Suprapubic skin (tissue), 4 donors: ENCODE results near the gene MALT1.
"Not testable (repeated sequence)": the region's sequence is repeated elsewhere in the genome, so short reads cannot be mapped to it uniquely, and the experiment has no call there.

Experiments
- CTCF ChIP-seq, 2 donors: fragments of 200-600 bp in 1 of 2; fragments of 450-650 bp in 1 of 2; sonication (generic) in 1 of 2; IDR thresholded peaks; one replicate each; pipeline ENCODE4 v1.5.1; 2016 to 2019; ENCODE audit warnings: antibody characterized with exemption in 2 of 2, mild to moderate bottlenecking in 1 of 2, moderate library complexity in 1 of 2
- EP300 ChIP-seq: sonication (generic); formaldehyde crosslinking; IDR thresholded peaks from one replicate; pipeline ENCODE4 v1.6.1; 2017; ENCODE audit warnings: antibody characterized with exemption
- POLR2A ChIP-seq, 2 donors: fragments of 450-650 bp; IDR thresholded peaks; one replicate each; pipeline ENCODE4 v1.6.1; 2017; ENCODE audit warnings: antibody characterized with exemption in 2 of 2, mild to moderate bottlenecking in 2 of 2, moderate library complexity in 2 of 2
- POLR2AphosphoS5 ChIP-seq, 3 donors: sonication (generic); formaldehyde crosslinking; IDR thresholded peaks; one replicate each; pipeline ENCODE4 v1.6.1; 2017; ENCODE audit warnings: antibody characterized with exemption in 3 of 3

GRCh38 chr18:58653144-58653722 lies 18.0 kb upstream of the MALT1 start:
- not testable (repeated sequence) for TF ChIP-seq CTCF (IDR thresholded peaks at IDR 0.05); POLR2AphosphoS5 (IDR thresholded peaks at IDR 0.05); POLR2A (IDR thresholded peaks at IDR 0.05); EP300
